ENCODE data around the gene TRIM23.

Gene TRIM23

GRCh38 chr5:65563777-65564176 lies 60.4 kb downstream of the TRIM23 start:
- DNase-seq (ENCODE audit: low read depth): no peak

GRCh38 chr5:65562731-65563701 lies 61.1 kb downstream of the TRIM23 start, which contains the start of the genes CENPK and PPWD1:
CENPK (minus strand) TSS chr5:65563168; CDS start chr5:65554907, 8,261 bp downstream.
PPWD1 (plus strand) TSS chr5:65563296; CDS start chr5:65563311, 15 bp downstream.
- DNase-seq (ENCODE audit: low read depth): peak; percentile 86

- DNase-seq (ENCODE audit: low read depth): no peak
Measured at GRCh38 chr5:65556718-65557117, 67.4 kb downstream of the TRIM23 start.

- DNase-seq (ENCODE audit: low read depth): no peak
Measured at GRCh38 chr5:65556181-65556580, 68.0 kb downstream of the TRIM23 start.

- DNase-seq (ENCODE audit: low read depth): no peak
Measured at GRCh38 chr5:65555287-65555686, 68.8 kb downstream of the TRIM23 start.

- no peak for DNase-seq (ENCODE audit: low read depth)
Measured at GRCh38 chr5:65553941-65554340, 70.2 kb downstream of the TRIM23 start.

GRCh38 chr5:65548281-65548680 lies 75.9 kb downstream of the TRIM23 start:
- DNase-seq (ENCODE audit: low read depth): no peak

GRCh38 chr5:65546141-65546540 lies 78.0 kb downstream of the TRIM23 start:
- DNase-seq (ENCODE audit: low read depth): no peak

- no peak for DNase-seq (ENCODE audit: low read depth)
Measured at GRCh38 chr5:65544473-65544872, 79.7 kb downstream of the TRIM23 start.

- DNase-seq (ENCODE audit: low read depth): no peak
Measured at GRCh38 chr5:65539827-65540226, 84.3 kb downstream of the TRIM23 start.
